HG03095 (cell line): ENCODE measurements around the gene KLK10.

Experiments
- ATAC-seq: cut with Tn5 transposase; IDR thresholded peaks from one replicate; pipeline ENCODE4 v1.9.1; 2021; ENCODE audit warnings: moderate library complexity; ENCODE audit not compliant: unreplicated experiment

Gene KLK10

GRCh38 chr19:51026554-51026831, 7.0 kb upstream of the KLK10 start, which contains the start of gene KLK11:
KLK11 (minus strand) TSS chr19:51026616; CDS start chr19:51025631, 985 bp downstream.
- no peak for ATAC-seq

GRCh38 chr19:51025809-51026553, 6.5 kb upstream of the KLK10 start:
- no peak for ATAC-seq

GRCh38 chr19:51025401-51025800, 5.9 kb upstream of the KLK10 start:
- ATAC-seq, result no peak

- ATAC-seq, result no peak
Measured at GRCh38 chr19:51024924-51025323, 5.4 kb upstream of the KLK10 start.

- ATAC-seq, result no peak
Measured at GRCh38 chr19:51023946-51024345, 4.4 kb upstream of the KLK10 start.

GRCh38 chr19:51022526-51022925, 3.0 kb upstream of the KLK10 start:
- ATAC-seq, result no peak

GRCh38 chr19:51020988-51021651, 1.6 kb upstream of the KLK10 start:
- ATAC-seq, result no peak

- ATAC-seq, result no peak
Measured at GRCh38 chr19:51018745-51019543, 565 bp downstream of the KLK10 start.

GRCh38 chr19:51016798-51017683, 2.5 kb downstream of the KLK10 start:
- ATAC-seq, result no peak

GRCh38 chr19:51015691-51016267, 3.7 kb downstream of the KLK10 start:
- no peak for ATAC-seq

GRCh38 chr19:51014242-51014641, 5.3 kb downstream of the KLK10 start:
- ATAC-seq, result no peak

GRCh38 chr19:51012661-51013190, 6.8 kb downstream of the KLK10 start:
- no peak for ATAC-seq

- no peak for ATAC-seq
Measured at GRCh38 chr19:51010066-51010795, 9.3 kb downstream of the KLK10 start.

- ATAC-seq, result no peak
Measured at GRCh38 chr19:51009061-51009891, 10.2 kb downstream of the KLK10 start.

GRCh38 chr19:51007488-51007887, 12.0 kb downstream of the KLK10 start:
- no peak for ATAC-seq

GRCh38 chr19:51006406-51006805, 13.1 kb downstream of the KLK10 start:
- no peak for ATAC-seq

GRCh38 chr19:51005248-51005647, 14.3 kb downstream of the KLK10 start:
- ATAC-seq, result no peak

- no peak for ATAC-seq
Measured at GRCh38 chr19:51003316-51003715, 16.2 kb downstream of the KLK10 start.
